WTC11 (cell line): ENCODE measurements around the gene CISD3.

ENCODE experiments used
- ARID4B ChIP-seq: sonication (generic); formaldehyde crosslinking; IDR thresholded peaks from 2 replicates; pipeline ENCODE4 v1.8.0; 2023; ENCODE audit warnings: missing genetic modification reagents, mild to moderate bottlenecking, borderline replicate concordance
- ATF2 ChIP-seq: sonication (generic); formaldehyde crosslinking; IDR thresholded peaks from 2 replicates; pipeline ENCODE4 v1.8.1; 2022; ENCODE audit warnings: low read depth, missing genetic modification reagents, borderline replicate concordance
- ATF3 ChIP-seq: sonication (generic); formaldehyde crosslinking; conservative IDR thresholded peaks from 2 replicates; pipeline ENCODE4 v1.8.1; 2022; ENCODE audit warnings: mild to moderate bottlenecking, missing genetic modification reagents
- CBFB ChIP-seq: sonication (generic); formaldehyde crosslinking; IDR thresholded peaks from 2 replicates; pipeline ENCODE4 v1.8.1; 2022; ENCODE audit warnings: mild to moderate bottlenecking, low read depth, missing genetic modification reagents
- FOXJ3 ChIP-seq: sonication (generic); formaldehyde crosslinking; IDR thresholded peaks from 2 replicates; pipeline ENCODE4 v1.9.0; 2021; ENCODE audit warnings: missing genetic modification reagents, mild to moderate bottlenecking, borderline replicate concordance
- JUN ChIP-seq: sonication (generic); formaldehyde crosslinking; IDR thresholded peaks from 2 replicates; pipeline ENCODE4 v1.8.0; 2023; ENCODE audit warnings: mild to moderate bottlenecking, missing genetic modification reagents
- KAT7 ChIP-seq: sonication (generic); formaldehyde crosslinking; IDR thresholded peaks from 2 replicates; pipeline ENCODE4 v1.8.1; 2023; ENCODE audit warnings: missing genetic modification reagents, mild to moderate bottlenecking, borderline replicate concordance
- MLX ChIP-seq: sonication (generic); formaldehyde crosslinking; IDR thresholded peaks from 2 replicates; pipeline ENCODE4 v1.8.1; 2023; ENCODE audit warnings: mild to moderate bottlenecking, missing genetic modification reagents, moderate library complexity
- NR2C2 ChIP-seq: sonication (generic); formaldehyde crosslinking; IDR thresholded peaks from 2 replicates; pipeline ENCODE4 v1.8.0; 2022; ENCODE audit warnings: mild to moderate bottlenecking, missing genetic modification reagents
- SP1 ChIP-seq: sonication (generic); formaldehyde crosslinking; conservative IDR thresholded peaks from 2 replicates; pipeline ENCODE4 v1.8.1; 2022; ENCODE audit warnings: missing genetic modification reagents
- ZNF317 ChIP-seq: sonication (generic); formaldehyde crosslinking; IDR thresholded peaks from 2 replicates; pipeline ENCODE4 v1.8.1; 2023; ENCODE audit warnings: low read depth, mild to moderate bottlenecking, moderate library complexity, missing genetic modification reagents, borderline replicate concordance
- TF ChIP-seq, protein P1 (sequence below): fragments of 200-600 bp; IDR thresholded peaks from 2 replicates; pipeline ENCODE4 v1.8.0; 2022; ENCODE audit warnings: antibody characterized with exemption
- TF ChIP-seq, protein P2 (sequence below): sonication (generic); formaldehyde crosslinking; IDR thresholded peaks from 2 replicates; pipeline ENCODE4 v1.8.1; 2023; ENCODE audit warnings: mild to moderate bottlenecking, missing genetic modification reagents, moderate library complexity

DNA sequence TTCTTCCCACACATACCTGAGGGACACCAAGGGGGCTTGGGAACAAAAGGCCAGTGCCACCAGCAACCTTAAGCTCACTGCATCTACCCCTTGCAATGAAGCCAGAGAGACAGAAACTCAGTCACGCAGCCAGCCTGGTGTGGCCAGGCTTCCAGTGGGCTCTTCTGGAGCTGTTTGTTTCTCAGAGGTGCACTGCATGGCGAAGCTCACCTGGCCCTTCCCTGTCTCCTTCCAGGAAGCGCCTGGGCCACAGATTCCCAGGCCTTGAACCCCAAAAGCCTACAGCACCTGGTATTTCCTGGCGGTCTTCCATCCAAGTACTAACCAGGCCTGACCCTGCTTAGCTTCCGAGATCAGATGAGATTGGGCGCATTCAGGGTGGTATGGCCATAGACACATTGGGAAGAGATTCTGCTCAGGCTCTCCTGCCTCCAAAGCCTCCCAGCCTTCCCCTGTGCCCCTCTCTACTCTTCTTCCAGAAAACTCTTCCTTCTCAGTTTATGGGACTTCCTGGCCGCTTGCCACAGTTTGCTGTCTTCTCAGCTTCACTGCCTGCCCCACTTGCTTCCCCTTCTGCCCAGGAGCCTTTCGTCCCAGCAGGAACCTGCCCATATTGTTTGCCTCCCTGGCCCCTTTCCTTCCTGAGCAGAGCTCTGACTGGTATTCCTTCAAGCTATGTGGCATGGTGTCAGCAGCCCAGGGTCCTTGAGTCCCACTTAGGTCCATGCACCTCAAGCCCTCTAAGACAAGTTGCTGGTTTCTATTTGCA lies 1.6 kb downstream of the CISD3 start:
- TF ChIP-seq, protein P1, sequence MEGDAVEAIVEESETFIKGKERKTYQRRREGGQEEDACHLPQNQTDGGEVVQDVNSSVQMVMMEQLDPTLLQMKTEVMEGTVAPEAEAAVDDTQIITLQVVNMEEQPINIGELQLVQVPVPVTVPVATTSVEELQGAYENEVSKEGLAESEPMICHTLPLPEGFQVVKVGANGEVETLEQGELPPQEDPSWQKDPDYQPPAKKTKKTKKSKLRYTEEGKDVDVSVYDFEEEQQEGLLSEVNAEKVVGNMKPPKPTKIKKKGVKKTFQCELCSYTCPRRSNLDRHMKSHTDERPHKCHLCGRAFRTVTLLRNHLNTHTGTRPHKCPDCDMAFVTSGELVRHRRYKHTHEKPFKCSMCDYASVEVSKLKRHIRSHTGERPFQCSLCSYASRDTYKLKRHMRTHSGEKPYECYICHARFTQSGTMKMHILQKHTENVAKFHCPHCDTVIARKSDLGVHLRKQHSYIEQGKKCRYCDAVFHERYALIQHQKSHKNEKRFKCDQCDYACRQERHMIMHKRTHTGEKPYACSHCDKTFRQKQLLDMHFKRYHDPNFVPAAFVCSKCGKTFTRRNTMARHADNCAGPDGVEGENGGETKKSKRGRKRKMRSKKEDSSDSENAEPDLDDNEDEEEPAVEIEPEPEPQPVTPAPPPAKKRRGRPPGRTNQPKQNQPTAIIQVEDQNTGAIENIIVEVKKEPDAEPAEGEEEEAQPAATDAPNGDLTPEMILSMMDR, result no peak
- TF ChIP-seq ARID4B (no peak), KAT7 (CRISPR knock-in tag) (no peak), FOXJ3 (CRISPR knock-in tag) (no peak), ATF3 (CRISPR knock-in tag) (no peak), MLX (CRISPR knock-in tag) (no peak), ATF2 (CRISPR knock-in tag) (no peak), NR2C2 (CRISPR knock-in tag) (no peak), ZNF317 (CRISPR knock-in tag) (no peak), CBFB (CRISPR knock-in tag) (no peak), SP1 (CRISPR knock-in tag) (no peak), JUN (CRISPR knock-in tag) (no peak)
- TF ChIP-seq, protein P2, sequence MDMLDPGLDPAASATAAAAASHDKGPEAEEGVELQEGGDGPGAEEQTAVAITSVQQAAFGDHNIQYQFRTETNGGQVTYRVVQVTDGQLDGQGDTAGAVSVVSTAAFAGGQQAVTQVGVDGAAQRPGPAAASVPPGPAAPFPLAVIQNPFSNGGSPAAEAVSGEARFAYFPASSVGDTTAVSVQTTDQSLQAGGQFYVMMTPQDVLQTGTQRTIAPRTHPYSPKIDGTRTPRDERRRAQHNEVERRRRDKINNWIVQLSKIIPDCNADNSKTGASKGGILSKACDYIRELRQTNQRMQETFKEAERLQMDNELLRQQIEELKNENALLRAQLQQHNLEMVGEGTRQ (CRISPR knock-in tag), result no peak
